A673 (cell line): Measurements from ENCODE around the gene TJAP1. TPM values are rescaled to one million over a fixed set of nuclear protein-coding genes. Genes with fewer than 3 reads are reported as not detected.

Experiments
- BruUV-seq: library from RNA; stranded (reverse); fragments of 400-500 nt; replicated peaks from 2 replicates; lab custom pipeline; 2021; lab: Mats Ljungman, UMichigan
- CTCF ChIA-PET: fragments of 300-600 bp; sonication (Branson Sonifier 250); formaldehyde crosslinking; loops from one replicate; lab custom pipeline; 2022; ENCODE audit warnings: antibody characterized with exemption; lab: Charles Lee
- POLR2A ChIA-PET: fragments of 300-600 bp; sonication (Branson Sonifier 250); formaldehyde crosslinking; loops from one replicate; lab custom pipeline; 2022; ENCODE audit warnings: antibody characterized with exemption; ENCODE audit not compliant: low non-redundant PET; lab: Charles Lee
- DNase-seq: peaks from one replicate; pipeline ENCODE4 v3.0.0-alpha.2; 2015; ENCODE audit warnings: low spot score
- H3K27ac ChIP-seq: fragments of 200-600 bp; sonication (generic); 2 replicates; pipeline ENCODE4 v1.5.1; 2016; ENCODE audit warnings: mixed run types, low read depth, mild to moderate bottlenecking, mixed read lengths, antibody characterized with exemption, low read length; ENCODE audit not compliant: poor library complexity, severe bottlenecking
- H3K27me3 ChIP-seq: fragments of 200-600 bp; sonication (generic); replicated peaks from 2 replicates; pipeline ENCODE4 v1.6.1; 2017; ENCODE audit warnings: mixed run types, low read depth, mild to moderate bottlenecking, mixed read lengths, antibody characterized with exemption, low read length; ENCODE audit not compliant: insufficient read depth, poor library complexity
- H3K36me3 ChIP-seq: fragments of 200-600 bp; sonication (generic); 2 replicates; pipeline ENCODE4 v1.6.1; 2016; ENCODE audit warnings: mixed run types, mild to moderate bottlenecking, mixed read lengths, antibody characterized with exemption, low read length; ENCODE audit not compliant: insufficient read depth, poor library complexity, severe bottlenecking
- H3K4me1 ChIP-seq: fragments of 200-600 bp; sonication (generic); 2 replicates; pipeline ENCODE4 v1.6.1; 2017; ENCODE audit warnings: mixed run types, mild to moderate bottlenecking, mixed read lengths, antibody characterized with exemption, low read length; ENCODE audit not compliant: insufficient read depth, poor library complexity, severe bottlenecking
- H3K4me3 ChIP-seq: fragments of 200-600 bp; sonication (generic); 2 replicates; pipeline ENCODE4 v1.5.1; 2016; ENCODE audit warnings: low read depth, mixed run types, mild to moderate bottlenecking, mixed read lengths, low read length; ENCODE audit not compliant: poor library complexity, severe bottlenecking
- H3K9me3 ChIP-seq: fragments of 200-600 bp; sonication (generic); 2 replicates; pipeline ENCODE4 v1.6.1; 2016; ENCODE audit warnings: mixed run types, low read depth, mild to moderate bottlenecking, mixed read lengths, antibody characterized with exemption, low read length; ENCODE audit not compliant: poor library complexity, severe bottlenecking
- CTCF ChIP-seq: fragments of 300-800, 200-600 bp; sonication (generic); conservative IDR thresholded peaks from 2 replicates; pipeline ENCODE4 v1.5.1; 2017; ENCODE audit warnings: low read depth, mild to moderate bottlenecking, antibody characterized with exemption, low read length, moderate library complexity, mixed read lengths
- EZH2 ChIP-seq: fragments of 200-600 bp; sonication (generic); IDR thresholded peaks from 2 replicates; pipeline ENCODE4 v1.6.1; 2017; ENCODE audit warnings: borderline replicate concordance, low read depth, mild to moderate bottlenecking, mixed read lengths, antibody characterized with exemption, low read length; ENCODE audit not compliant: poor library complexity, severe bottlenecking
- intact Hi-C: fragments of 100-400 bp; cut with micrococcal nuclease; formaldehyde crosslinking; loops from one replicate; pipeline ENCODE4 v1.10.0; 2022; ENCODE audit not compliant: unreplicated experiment
- total RNA-seq: library from RNA; stranded (reverse); gene quantifications from 2 replicates; pipeline ENCODE4 v1.2.3, GENCODE V29; 2021

The TJAP1 gene
- total RNA-seq, 1 experiment from 2014 or later, result 46.0 TPM

- intact Hi-C loops, result no loop called here
- Histone ChIP-seq H3K4me1 (no peaks in the 10 kb centered on the region), H3K27ac (no peak overlapping the region), H3K9me3 (no peaks in the 10 kb centered on the region), H3K36me3 (no peaks in the 10 kb centered on the region), H3K27me3 (no peaks in the 10 kb centered on the region), H3K4me3 (no peak overlapping the region)
- no peak for TF ChIP-seq CTCF
- no peak for TF ChIP-seq EZH2
- CTCF ChIA-PET, result no interaction called here
- POLR2A ChIA-PET, result no interaction called here
- DNase-seq, result no peak
- no TSS peak for BruUV-seq
Observed at GRCh38 chr6:43468240-43468639, 9.1 kb upstream of the TJAP1 start.

- H3K4me3 ChIP-seq, result no peak overlapping the region
- CTCF ChIA-PET, result no interaction called here
- no peaks in the 10 kb centered on the region for H3K9me3 ChIP-seq
- TF ChIP-seq EZH2, result no peak
- TF ChIP-seq CTCF, result no peak
- intact Hi-C loops, result no loop called here
- H3K36me3 ChIP-seq, result no peaks in the 10 kb centered on the region
- POLR2A ChIA-PET, result no interaction called here
- BruUV-seq, result no TSS peak
- no peaks in the 10 kb centered on the region for H3K4me1 ChIP-seq
- no peaks in the 10 kb centered on the region for H3K27me3 ChIP-seq
- H3K27ac ChIP-seq, result no peak overlapping the region
- DNase-seq, result no peak
Observed at GRCh38 chr6:43468748-43469681, 8.4 kb upstream of the TJAP1 start.

- Histone ChIP-seq H3K4me3 (no peak overlapping the region), H3K4me1 (no peaks in the 10 kb centered on the region), H3K27ac (no peak overlapping the region), H3K27me3 (no peaks in the 10 kb centered on the region), H3K36me3 (no peaks in the 10 kb centered on the region), H3K9me3 (no peaks in the 10 kb centered on the region)
- BruUV-seq, result no TSS peak
- ChIA-PET CTCF (no interaction called here), POLR2A (no interaction called here)
- TF ChIP-seq CTCF (no peak), EZH2 (no peak)
- DNase-seq, result no peak
- intact Hi-C loops, result no loop called here
Observed at GRCh38 chr6:43469947-43470346, 7.4 kb upstream of the TJAP1 start.
